B cell (primary cell): ENCODE data around the gene CBX4. TPM values are rescaled to one million over a fixed set of nuclear protein-coding genes. Genes with fewer than 3 reads are reported as not detected.

Source experiments
- ATAC-seq: fragments of 200-7000 bp; cut with Tn5 transposase; one replicate; pipeline ENCODE4 v1.10.0; 2021; ENCODE audit warnings: low read depth, mild to moderate bottlenecking, moderate number of reproducible peaks, moderate library complexity
- CTCF ChIA-PET: fragments of 350-600 bp; sonication (Branson Sonifier 250); formaldehyde crosslinking; loops from one replicate; lab custom pipeline; 2021; ENCODE audit warnings: antibody characterized with exemption, inconsistent platforms; lab: Charles Lee
- POLR2A ChIA-PET: fragments of 350-600 bp; sonication (Branson Sonifier 250); formaldehyde crosslinking; loops from one replicate; lab custom pipeline; 2021; ENCODE audit warnings: antibody characterized with exemption; lab: Charles Lee
- DNase-seq: peaks from one replicate; pipeline ENCODE4 v3.0.0; 2013
- H2AFZ ChIP-seq: 2 replicates; pipeline ENCODE4 v1.6.1; 2012; ENCODE audit warnings: mild to moderate bottlenecking, low read depth, low read length; ENCODE audit not compliant: insufficient read depth, poor library complexity, severe bottlenecking
- H3K27ac ChIP-seq, 2 donors: 1 replicate in 1 of 2; 2 replicates in 1 of 2; pipeline ENCODE4 v1.5.1; 2012 to 2013; ENCODE audit warnings: low read length in 2 of 2, mild to moderate bottlenecking in 2 of 2, moderate library complexity in 1 of 2
- H3K27me3 ChIP-seq, 4 experiments: fragments of 200-600 bp in 1 of 4; sonication (generic) in 1 of 4; replicated peaks in 1 of 4; 1 replicate in 2 of 4; 2 replicates in 2 of 4; pipeline versions ENCODE4 v1.6.1 to v1.7.0; 2013 to 2016; ENCODE audit warnings: low read length in 3 of 4, mild to moderate bottlenecking in 2 of 4, mixed read lengths in 1 of 4, moderate library complexity in 1 of 4; ENCODE audit not compliant: insufficient read depth in 4 of 4, control insufficient read depth in 3 of 4; ENCODE audit errors: control extremely low read depth in 1 of 4
- H3K36me3 ChIP-seq, 2 experiments: replicated peaks in 1 of 2; 1 replicate in 1 of 2; 2 replicates in 1 of 2; pipeline versions ENCODE4 v1.6.1 to v1.7.1; 2013; ENCODE audit warnings: low read length in 1 of 2; ENCODE audit not compliant: insufficient read depth in 2 of 2, control insufficient read depth in 1 of 2; ENCODE audit errors: control extremely low read depth in 1 of 2, extremely low read depth in 1 of 2
- H3K4me1 ChIP-seq, 2 donors: fragments of 200-600 bp in 1 of 2; sonication (generic) in 1 of 2; 1 replicate in 1 of 2; 2 replicates in 1 of 2; pipeline versions ENCODE4 v1.5.1 to v1.6.1; 2013 to 2017; ENCODE audit warnings: low read length in 2 of 2; ENCODE audit not compliant: control insufficient read depth in 2 of 2, insufficient read depth in 2 of 2
- H3K4me2 ChIP-seq: replicated peaks from 2 replicates; pipeline ENCODE3; 2012; ENCODE audit warnings: mild to moderate bottlenecking, low read depth, low read length; ENCODE audit not compliant: poor library complexity, severe bottlenecking
- H3K4me3 ChIP-seq, 5 experiments: fragments of 200-600 bp in 1 of 5; sonication (generic) in 1 of 5; 1 replicate in 3 of 5; 2 replicates in 2 of 5; pipeline versions ENCODE4 v1.5.1 to v1.7.0; 2011 to 2016; ENCODE audit warnings: low read length in 4 of 5, mild to moderate bottlenecking in 4 of 5, low read depth in 2 of 5, control low read depth in 1 of 5, moderate library complexity in 1 of 5; ENCODE audit not compliant: insufficient read depth in 1 of 5; ENCODE audit errors: control extremely low read depth in 1 of 5, extremely low read depth in 1 of 5
- H3K79me2 ChIP-seq: fragments of 200-600 bp; sonication (generic); one replicate; pipeline ENCODE4 v1.6.0; 2016; ENCODE audit warnings: low read length; ENCODE audit not compliant: control insufficient read depth, insufficient read depth
- H3K9ac ChIP-seq: fragments of 200-600 bp; sonication (generic); 2 replicates; pipeline ENCODE4 v1.6.1; 2017; ENCODE audit warnings: mild to moderate bottlenecking, low read length, moderate library complexity
- H3K9me3 ChIP-seq, 3 donors: one replicate each; pipeline versions ENCODE4 v1.6.1 to v1.7.1; 2013; ENCODE audit warnings: low read length in 2 of 3; ENCODE audit not compliant: control insufficient read depth in 2 of 3, insufficient read depth in 1 of 3; ENCODE audit errors: control extremely low read depth in 1 of 3
- H4K20me1 ChIP-seq: 2 replicates; pipeline ENCODE4 v1.6.0; 2012; ENCODE audit warnings: mild to moderate bottlenecking, low read length; ENCODE audit not compliant: insufficient read depth, control insufficient read depth, poor library complexity, severe bottlenecking
- H3K27ac Mint-ChIP-seq: one replicate; pipeline ENCODE4 v1.8.0; 2021; ENCODE audit warnings: mixed read lengths
- H3K27me3 Mint-ChIP-seq: one replicate; pipeline ENCODE4 v1.8.0; 2021; ENCODE audit warnings: mixed read lengths
- H3K4me1 Mint-ChIP-seq: one replicate; pipeline ENCODE4 v1.8.0; 2021; ENCODE audit warnings: mixed read lengths
- H3K4me3 Mint-ChIP-seq: one replicate; pipeline ENCODE4 v1.8.0; 2021; ENCODE audit warnings: mixed read lengths
- H3K9me3 Mint-ChIP-seq: one replicate; pipeline ENCODE4 v1.8.0; 2022; ENCODE audit warnings: mixed read lengths; ENCODE audit not compliant: insufficient read depth
- CTCF ChIP-seq: fragments of 200-600 bp; IDR thresholded peaks from one replicate; pipeline ENCODE4 v1.8.0; 2022; ENCODE audit warnings: antibody characterized with exemption, mild to moderate bottlenecking
- EZH2 ChIP-seq: IDR thresholded peaks from 2 replicates; pipeline ENCODE4 v1.6.1; 2012; ENCODE audit warnings: borderline replicate concordance, low read depth, mild to moderate bottlenecking, moderate library complexity, low read length; ENCODE audit not compliant: insufficient read depth, poor library complexity, severe bottlenecking
- WGBS: methylation state at CpG from one replicate; pipeline ENCODE4 v1.1.5; 2013; ENCODE audit warnings: missing lambda C conversion rate; ENCODE audit not compliant: insufficient coverage; 5-methylcytosine and 5-hydroxymethylcytosine counted together
- intact Hi-C: fragments of 100-400 bp; cut with micrococcal nuclease; formaldehyde crosslinking; loops from one replicate; pipeline ENCODE4 v1.10.0; 2022
- polyA plus RNA-seq: library from polyadenylated mRNA; depleted of rRNA; stranded (reverse); fragments of >200 nt; gene quantifications from 2 replicates; pipeline ENCODE4 v1.2.3, GENCODE V29; 2012
- total RNA-seq, 2 donors: library from RNA; stranded (reverse); fragments of 120-200 nt in 1 of 2; gene quantifications; 1 replicate in 1 of 2; 2 replicates in 1 of 2; pipeline versions ENCODE4 v1.2.3 to v1.2.4, GENCODE V29; 2013 to 2022

CBX4 gene
- total and polyA plus RNA-seq, 2 donors (not counting 1 experiment from before 2014, with no cell fraction given), result 81.9 to 115 TPM

- peaks cover 32% of the 10 kb centered on the region for H3K27me3 Mint-ChIP-seq
These were observed 40.7 kb downstream of the CBX4 start for GRCh38 chr17:79798299-79799173.

More at GRCh38 chr17:79798299-79799173, 40.7 kb downstream of the CBX4 start:
- H3K27ac Mint-ChIP-seq, result peak overlapping the region; percentile 84
- Histone ChIP-seq H3K27ac (no peak overlapping the region), H2AFZ (peak overlapping the region; percentile 57), H3K79me2 (peaks cover 4% of the 10 kb centered on the region), H3K9ac (peak overlapping the region; percentile 55), H3K27me3 (peaks cover 0 to 62% (median 52%) of the 10 kb centered on the region in 4 experiments), H3K4me1 (peaks cover 59 to 65% of the 10 kb centered on the region in 2 donors), H3K9me3 (peaks cover 0 to 61% (median 28%) of the 10 kb centered on the region in 3 donors), H3K4me3 (no peak overlapping the region), H3K4me2 (peak overlapping the region; percentile 98), H3K36me3 (peaks cover 0 to 7% of the 10 kb centered on the region in 2 experiments), H4K20me1 (peaks cover 46% of the 10 kb centered on the region)
- ATAC-seq (no peak), DNase-seq (peak; percentile 63)
- TF ChIP-seq EZH2 (peak; percentile 99), CTCF (no peak)
- WGBS, result 4% methylated on average over 63 of the region's 70 CpGs
- ChIA-PET POLR2A (interaction anchor here (0.8 to 2.1 kb wide), 6 partner anchors 10 to 139 kb away, joined by 3 to 45 read pairs (median 4); partner anchors contain the start of gene CBX4), CTCF (interaction anchor here (1.1 to 3.6 kb wide), 6 partner anchors 9 to 45 kb away, joined by 3 to 18 read pairs (median 6); partner anchors contain the start of gene CBX4)
- peak overlapping the region; percentile 67 for H3K4me3 Mint-ChIP-seq
- intact Hi-C loops, result loop anchor here (5.0 kb wide), 2 partner anchors 1599 to 1714 kb away; partner anchors contain the start of genes ACTG1 and BAHCC1
- no peaks in the 10 kb centered on the region for H3K9me3 Mint-ChIP-seq
- peaks cover 39% of the 10 kb centered on the region for H3K4me1 Mint-ChIP-seq
